ENCODE measurements around the gene FBXL19. TPM values are rescaled to one million over a fixed set of nuclear protein-coding genes. Genes with fewer than 3 reads are reported as not detected.

Gene FBXL19
- total RNA-seq (2021) (79.0 to 84.9 TPM (median 84.3 TPM) in 3 replicates), Bru-seq, nascent RNA (percentile 66 among the genes with signal in this experiment)
- long read RNA-seq, experiment 1, partial matches to known transcripts: 2 of 4 reads
- long read RNA-seq, experiment 1, other reads (novel, unspliced or antisense): 2 of 4 reads
- long read RNA-seq, experiment 2, partial matches to known transcripts: 44 of 123 reads
- long read RNA-seq, experiment 2, other reads (novel, unspliced or antisense): 78 of 123 reads
- long read RNA-seq, experiment 3, partial matches to known transcripts: 0 of 1 reads
- long read RNA-seq, experiment 3, other reads (novel, unspliced or antisense): 1 of 1 reads

GRCh38 chr16:30923554-30924075 is at the start of gene FBXL19:
TSS of gene FBXL19 (plus strand) at chr16:30923572. CDS start at chr16:30925755, 2,183 bp downstream.
- TF ChIP-seq TEAD4 (CRISPR knock-in tag; IDR thresholded peaks at IDR 0.05) (no peak), PRDM15 (CRISPR knock-in tag; IDR thresholded peaks at IDR 0.05) (no peak), ZNF263 (CRISPR knock-in tag; IDR thresholded peaks at IDR 0.05; ENCODE audit: low read depth) (peak; percentile 86), TCF7 (CRISPR knock-in tag; IDR thresholded peaks at IDR 0.05; ENCODE audit: low read depth) (no peak), GRHL2 (CRISPR knock-in tag; IDR thresholded peaks at IDR 0.05; ENCODE audit: insufficient replicate concordance, severe bottlenecking) (no peak)
- ATAC-seq (no peak), DNase-seq (ENCODE audit: low spot score) (peak; percentile 68)
- ChIA-PET POLR2A (interaction anchor here (0.7 to 1.1 kb wide), 3 partner anchors 18 to 145 kb away, joined by 3 read pairs; no protein-coding TSS in a partner anchor), CTCF (interaction anchor here (0.7 to 6.5 kb wide), 9 partner anchors 11 to 229 kb away, joined by 3 to 79 read pairs (median 5); partner anchors contain the start of genes HSD3B7 and ZNF629)
- H3K4me3 Mint-ChIP-seq: peak within 1 kb of the TSS; percentile 99
- peaks cover 20% of the 10 kb centered on the region for H3K4me1 Mint-ChIP-seq
- no peaks in the 10 kb centered on the region; the same call in 1 of the 2 replicates for H3K27me3 Mint-ChIP-seq (ENCODE audit: low read depth)
- H3K36me3 Mint-ChIP-seq: peaks cover 10% of the 10 kb centered on the region; the same call in 1 of the 2 replicates
- H3K27ac Mint-ChIP-seq: peak within 1 kb of the TSS; percentile 100
- no peaks in the 10 kb centered on the region for H3K9me3 Mint-ChIP-seq

- ChIA-PET CTCF (interaction anchor here (1.0 to 3.8 kb wide), 6 partner anchors 28 to 69 kb away, joined by 3 to 43 read pairs (median 8); no protein-coding TSS in a partner anchor), POLR2A (interaction anchor here (0.8 to 1.8 kb wide), 5 partner anchors 23 to 99 kb away, joined by 3 to 6 read pairs (median 3); no protein-coding TSS in a partner anchor)
- 0 out of 2 replicates have a peak, but pooled peaks cover 2% of the 10 kb centered on the region for H3K36me3 Mint-ChIP-seq
- no peak overlapping the region for H3K27ac Mint-ChIP-seq
- DNase-seq (ENCODE audit: low spot score): no peak
- H3K4me1 Mint-ChIP-seq: peaks cover 12% of the 10 kb centered on the region
- peak; percentile 10 for ATAC-seq
- no peaks in the 10 kb centered on the region for H3K9me3 Mint-ChIP-seq
- TF ChIP-seq ZNF121 (CRISPR knock-in tag; IDR thresholded peaks at IDR 0.05): peak; percentile 54; the same call in 1 of the 2 replicates
- TF ChIP-seq ZNF423 (CRISPR knock-in tag; IDR thresholded peaks at IDR 0.05): no peak
- peaks cover 40% of the 10 kb centered on the region for H3K27me3 Mint-ChIP-seq (ENCODE audit: low read depth)
- H3K4me3 Mint-ChIP-seq: peak overlapping the region; percentile 96
These were observed 49.0 kb upstream of the FBXL19 start for GRCh38 chr16:30874244-30874820.

- no peaks in the 10 kb centered on the region for H3K9me3 Mint-ChIP-seq
- peak; percentile 91 for DNase-seq (ENCODE audit: low spot score)
- peaks cover 40% of the 10 kb centered on the region for H3K27me3 Mint-ChIP-seq (ENCODE audit: low read depth)
- peak; percentile 91 for ATAC-seq
- ChIA-PET POLR2A (interaction anchor here (0.6 to 1.8 kb wide), 6 partner anchors 20 to 100 kb away, joined by 3 to 6 read pairs (median 4); no protein-coding TSS in a partner anchor), CTCF (interaction anchor here (1.0 to 3.8 kb wide), 7 partner anchors 27 to 70 kb away, joined by 3 to 43 read pairs (median 6); no protein-coding TSS in a partner anchor)
- peaks cover 12% of the 10 kb centered on the region for H3K4me1 Mint-ChIP-seq
- 0 out of 2 replicates have a peak, but pooled peaks cover 2% of the 10 kb centered on the region for H3K36me3 Mint-ChIP-seq
- H3K4me3 Mint-ChIP-seq: peak overlapping the region; percentile 96
- H3K27ac Mint-ChIP-seq: peak overlapping the region; percentile 97
- TF ChIP-seq ZNF671 (CRISPR knock-in tag; IDR thresholded peaks at IDR 0.05): no peak
- peak; percentile 91 for TF ChIP-seq GTF2I (CRISPR knock-in tag; conservative IDR thresholded peaks at IDR 0.05)
- peak; percentile 95 for TF ChIP-seq ETV6 (CRISPR knock-in tag; IDR thresholded peaks at IDR 0.05)
- TF ChIP-seq ELF4 (CRISPR knock-in tag; IDR thresholded peaks at IDR 0.05; ENCODE audit: low read depth): peak; percentile 66; the same call in 1 of the 2 replicates
- TF ChIP-seq TCF7 (CRISPR knock-in tag; IDR thresholded peaks at IDR 0.05; ENCODE audit: low read depth): peak; percentile 18; the same call in 1 of the 2 replicates
- peak; percentile 96 for TF ChIP-seq GABPB1 (CRISPR knock-in tag; IDR thresholded peaks at IDR 0.05)
- TF ChIP-seq NR2C2 (CRISPR knock-in tag; IDR thresholded peaks at IDR 0.05): peak; percentile 62; the same call in 1 of the 2 replicates
- no peak for TF ChIP-seq ERG (CRISPR knock-in tag; IDR thresholded peaks at IDR 0.05)
- TF ChIP-seq CBFB (CRISPR knock-in tag; IDR thresholded peaks at IDR 0.05; ENCODE audit: low read depth): peak; percentile 54; the same call in 1 of the 2 replicates
- peak; percentile 97 for TF ChIP-seq FOXP1 (CRISPR knock-in tag; IDR thresholded peaks at IDR 0.05; ENCODE audit: borderline replicate concordance)
- TF ChIP-seq RELA (CRISPR knock-in tag; IDR thresholded peaks at IDR 0.05; ENCODE audit: borderline replicate concordance): peak; percentile 74; the same call in 1 of the 2 replicates
- TF ChIP-seq CDX4 (CRISPR knock-in tag; IDR thresholded peaks at IDR 0.05; ENCODE audit: borderline replicate concordance): no peak
- TF ChIP-seq NFE2L1 (CRISPR knock-in tag; IDR thresholded peaks at IDR 0.05): peak; percentile 67
- TF ChIP-seq IRF1 (CRISPR knock-in tag; IDR thresholded peaks at IDR 0.05): peak; percentile 89
- peak; percentile 89 for TF ChIP-seq SP1 (CRISPR knock-in tag; conservative IDR thresholded peaks at IDR 0.05)
These were observed 48.3 kb upstream of the FBXL19 start for GRCh38 chr16:30874821-30875717.

All from WTC11 (cell line).